GM13977 (cell line): ENCODE results near the gene TRNP1.

Experiments used
- DNase-seq: peaks from one replicate; pipeline ENCODE4 v3.0.0; 2012; ENCODE audit warnings: low spot score
- in situ Hi-C: fragments of 300-500 bp; cut with MboI; formaldehyde crosslinking; loops from one replicate; pipeline ENCODE4 v1.12.0; 2022; ENCODE audit warnings: low sequenced_read_pairs, low pct_unique_long_range_greater_than_20kb, mixed read lengths, inconsistent platforms; ENCODE audit not compliant: unreplicated experiment
- TF ChIP-seq, protein P1 (sequence below): IDR thresholded peaks from 2 replicates; pipeline ENCODE4 v1.5.1; 2012; ENCODE audit warnings: mild to moderate bottlenecking, control low read depth; ENCODE audit not compliant: insufficient read depth; ENCODE audit errors: extremely low read depth, missing control alignments

The TRNP1 gene

DNA sequence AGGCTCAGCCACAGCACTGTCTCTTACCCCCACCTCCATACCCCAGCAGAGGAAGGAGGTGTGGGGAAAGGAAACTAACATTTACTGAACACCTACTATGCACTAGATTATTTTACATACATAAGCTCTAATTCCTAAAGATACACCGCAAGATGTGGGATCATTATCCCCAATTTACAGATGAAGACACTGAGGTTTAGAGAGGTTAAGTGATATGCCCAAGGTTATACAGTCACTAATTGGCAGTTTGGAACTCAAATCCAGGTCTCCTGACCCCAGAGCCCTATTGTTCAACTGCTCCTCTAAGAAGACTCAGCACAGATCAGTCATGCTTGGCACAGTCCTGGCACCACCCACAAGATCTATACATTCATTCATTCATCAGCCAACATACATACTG, 22.9 kb downstream of the TRNP1 start:
- in situ Hi-C loops = no loop called here
- TF ChIP-seq, protein P1, sequence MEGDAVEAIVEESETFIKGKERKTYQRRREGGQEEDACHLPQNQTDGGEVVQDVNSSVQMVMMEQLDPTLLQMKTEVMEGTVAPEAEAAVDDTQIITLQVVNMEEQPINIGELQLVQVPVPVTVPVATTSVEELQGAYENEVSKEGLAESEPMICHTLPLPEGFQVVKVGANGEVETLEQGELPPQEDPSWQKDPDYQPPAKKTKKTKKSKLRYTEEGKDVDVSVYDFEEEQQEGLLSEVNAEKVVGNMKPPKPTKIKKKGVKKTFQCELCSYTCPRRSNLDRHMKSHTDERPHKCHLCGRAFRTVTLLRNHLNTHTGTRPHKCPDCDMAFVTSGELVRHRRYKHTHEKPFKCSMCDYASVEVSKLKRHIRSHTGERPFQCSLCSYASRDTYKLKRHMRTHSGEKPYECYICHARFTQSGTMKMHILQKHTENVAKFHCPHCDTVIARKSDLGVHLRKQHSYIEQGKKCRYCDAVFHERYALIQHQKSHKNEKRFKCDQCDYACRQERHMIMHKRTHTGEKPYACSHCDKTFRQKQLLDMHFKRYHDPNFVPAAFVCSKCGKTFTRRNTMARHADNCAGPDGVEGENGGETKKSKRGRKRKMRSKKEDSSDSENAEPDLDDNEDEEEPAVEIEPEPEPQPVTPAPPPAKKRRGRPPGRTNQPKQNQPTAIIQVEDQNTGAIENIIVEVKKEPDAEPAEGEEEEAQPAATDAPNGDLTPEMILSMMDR = no peak

DNA sequence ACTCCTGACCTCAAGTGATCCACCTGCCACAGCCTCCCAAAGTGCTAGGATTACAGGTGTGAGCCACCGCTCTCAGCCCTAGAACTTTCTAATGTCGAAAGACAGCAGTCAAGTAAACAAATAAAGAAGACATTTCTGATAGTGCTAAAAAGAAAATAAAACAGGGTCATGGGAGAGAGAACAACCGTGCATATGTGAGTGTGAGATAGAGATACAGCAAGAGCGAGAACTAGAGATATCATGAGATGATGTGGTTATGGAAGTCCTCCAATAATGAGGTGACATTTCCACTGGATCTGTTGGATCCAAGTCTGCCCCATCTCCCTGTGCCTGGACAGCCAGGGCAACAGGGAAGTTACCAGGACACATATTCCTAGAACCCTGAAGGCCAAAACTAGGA, 23.7 kb downstream of the TRNP1 start:
- DNase-seq = no peak
- in situ Hi-C loops = no loop called here
- TF ChIP-seq, protein P1 = no peak

More for the DNA sequence above, 22.9 kb downstream of the TRNP1 start:
- DNase-seq = no peak

DNA sequence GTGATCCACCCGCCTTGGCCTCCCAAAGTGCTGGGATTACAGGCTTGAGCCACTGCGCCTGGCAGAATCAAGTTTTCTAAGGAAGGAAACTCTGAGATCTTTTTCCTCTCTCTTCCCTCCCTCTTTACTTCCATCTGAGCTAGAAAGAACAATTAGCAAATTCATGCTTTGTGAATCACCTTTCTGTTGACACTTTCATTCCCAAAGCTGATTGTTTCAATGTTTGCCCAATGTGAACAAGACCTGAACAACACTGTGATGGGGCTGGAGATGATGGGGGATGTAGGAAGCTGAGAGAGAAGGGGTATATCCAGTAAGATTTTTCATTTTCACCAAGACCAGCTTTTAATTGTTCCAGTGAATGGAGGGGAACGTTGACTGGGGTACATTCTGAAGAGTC, 24.8 kb downstream of the TRNP1 start:
- no peak for DNase-seq
- TF ChIP-seq, protein P1 = no peak
- in situ Hi-C loops = no loop called here

GRCh38 chr1:27021354-27022031, 28.0 kb downstream of the TRNP1 start:
- no peak for DNase-seq
- TF ChIP-seq, protein P1 = no peak
- in situ Hi-C loops = no loop called here

DNA sequence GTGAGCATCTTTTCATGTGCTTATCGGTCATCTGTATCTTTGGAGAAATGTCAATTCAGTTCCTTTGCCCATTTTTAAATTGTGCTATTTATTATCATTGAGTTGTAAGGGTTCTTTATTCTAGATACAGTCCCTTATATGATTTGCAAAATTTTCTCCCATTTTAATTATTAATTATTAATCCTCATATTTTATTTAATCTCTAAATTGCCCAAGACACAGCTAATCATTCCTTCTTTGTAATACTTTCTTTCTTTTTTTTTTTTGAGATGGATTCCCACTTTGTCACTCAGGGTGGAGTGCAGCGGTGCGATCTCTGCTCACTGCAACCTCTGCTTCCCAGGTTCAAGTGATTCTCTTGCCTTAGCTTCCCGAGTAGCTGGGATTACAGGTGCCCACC, 32.2 kb downstream of the TRNP1 start:
- in situ Hi-C loops = no loop called here
- TF ChIP-seq, protein P1 = no peak
- no peak for DNase-seq

- in situ Hi-C loops = no loop called here
- DNase-seq = no peak
These were observed 33.4 kb downstream of the TRNP1 start for GRCh38 chr1:27026621-27027574.

More at GRCh38 chr1:27026621-27027574, 33.4 kb downstream of the TRNP1 start:
- TF ChIP-seq, protein P1 = no peak
